Measurements from ENCODE around the gene LRP1B. TPM values are rescaled to one million over a fixed set of nuclear protein-coding genes. Genes with fewer than 3 reads are reported as not detected.

LRP1B gene
- total RNA-seq, 6 experiments from 2014 or later, result 0.06 to 1.7 (median 0.15) TPM; not detected in 1

DNA sequence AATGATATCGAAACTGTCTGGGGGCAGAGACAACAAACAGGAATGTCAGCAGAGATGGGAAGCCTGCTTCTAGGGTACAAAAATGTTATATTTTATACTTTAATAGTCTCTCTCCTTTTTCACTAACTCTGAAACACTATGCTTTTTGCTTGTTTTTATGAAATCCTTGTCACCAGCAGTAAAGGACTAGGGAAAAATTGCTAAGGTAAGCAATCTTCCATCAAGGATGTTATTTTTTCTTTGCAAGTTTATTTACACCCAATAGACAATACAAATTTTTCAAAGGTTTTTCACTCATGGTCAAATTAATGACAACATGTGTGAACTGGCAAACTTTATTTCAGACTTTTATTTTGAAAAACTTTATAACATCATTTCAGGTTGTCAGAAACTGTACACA lies 1884.8 kb downstream of the LRP1B start:
- 50% methylated on average over 1 of the region's 1 CpG for WGBS (ENCODE audit: insufficient coverage, low coverage, low lambda C conversion rate, missing lambda C conversion rate)
- Histone ChIP-seq H3K9me3 (no peaks in the 10 kb centered on the region), H3K4me3 (no peak overlapping the region), H3K36me3 (no peaks in the 10 kb centered on the region), H3K27me3 (no peaks in the 10 kb centered on the region), H3K4me1 (no peaks in the 10 kb centered on the region), H3K27ac (no peak overlapping the region)
- ATAC-seq, result no peak
- intact Hi-C loops (cut with DNase I), result no loop called here
- TF ChIP-seq POLR2A (IDR thresholded peaks at IDR 0.05), result no peak
- TF ChIP-seq CTCF (IDR thresholded peaks at IDR 0.05), result no peak
- DNase-seq, result no peak

DNA sequence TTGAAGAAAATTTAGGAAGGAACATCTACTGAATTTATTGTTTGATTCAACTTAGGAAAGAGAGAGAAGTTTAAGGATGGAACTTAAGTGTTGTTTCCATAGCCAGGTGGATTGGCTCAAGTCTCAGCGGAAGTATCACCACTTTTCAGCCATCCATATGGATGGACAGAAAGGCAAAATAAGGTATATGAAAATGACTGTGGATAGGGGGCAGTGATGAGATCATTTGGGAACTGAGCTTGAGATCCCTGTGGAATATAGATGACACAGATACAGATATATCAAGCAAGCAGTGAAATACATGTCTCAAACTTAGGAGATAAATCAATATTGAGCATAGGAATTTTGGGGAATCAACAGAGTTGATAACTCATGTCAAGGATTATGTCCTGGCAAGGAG lies 1887.9 kb downstream of the LRP1B start:
- intact Hi-C loops (cut with DNase I), result no loop called here
- TF ChIP-seq POLR2A (IDR thresholded peaks at IDR 0.05), result no peak
- TF ChIP-seq CTCF (IDR thresholded peaks at IDR 0.05), result no peak

DNA sequence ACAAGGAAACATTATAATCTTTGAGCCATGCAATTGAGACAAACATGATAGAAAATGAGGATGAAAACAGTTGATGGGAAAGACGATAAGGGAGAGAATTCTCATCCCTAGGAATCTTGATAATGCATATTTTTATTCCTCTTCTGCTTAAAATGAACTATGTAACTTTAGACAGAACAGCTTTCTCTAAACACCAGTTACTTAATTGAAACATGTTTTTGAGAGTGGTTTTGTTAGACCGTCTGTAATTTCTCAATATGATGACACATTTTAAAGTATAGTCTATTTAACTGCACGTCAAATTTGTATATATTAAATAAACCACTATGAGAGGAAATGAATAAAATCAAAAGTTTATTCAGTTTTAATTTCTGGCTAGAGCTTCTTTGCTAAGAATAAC lies 1896.7 kb downstream of the LRP1B start:
- TF ChIP-seq POLR2A (IDR thresholded peaks at IDR 0.05) (no peak), CTCF (IDR thresholded peaks at IDR 0.05) (no peak)
- WGBS (ENCODE audit: insufficient coverage, low coverage, low lambda C conversion rate, missing lambda C conversion rate), result 20% methylated on average over 3 of the region's 3 CpGs
- Histone ChIP-seq H3K4me3 (no peak overlapping the region), H3K4me1 (no peaks in the 10 kb centered on the region), H3K9me3 (no peaks in the 10 kb centered on the region), H3K27ac (no peak overlapping the region), H3K27me3 (no peaks in the 10 kb centered on the region), H3K36me3 (no peaks in the 10 kb centered on the region)
- ATAC-seq (no peak), DNase-seq (no peak)
- intact Hi-C loops (cut with DNase I), result no loop called here

More for the DNA sequence above, 1887.9 kb downstream of the LRP1B start:
- no peaks in the 10 kb centered on the region for H3K36me3 ChIP-seq
- H3K9me3 ChIP-seq, result no peaks in the 10 kb centered on the region
- H3K4me3 ChIP-seq, result no peak overlapping the region
- H3K27me3 ChIP-seq, result no peaks in the 10 kb centered on the region
- WGBS (ENCODE audit: insufficient coverage, low coverage, low lambda C conversion rate, missing lambda C conversion rate), result 62% methylated on average over 1 of the region's 1 CpG
- H3K4me1 ChIP-seq, result no peaks in the 10 kb centered on the region
- ATAC-seq (no peak), DNase-seq (no peak)
- no peak overlapping the region for H3K27ac ChIP-seq

DNA sequence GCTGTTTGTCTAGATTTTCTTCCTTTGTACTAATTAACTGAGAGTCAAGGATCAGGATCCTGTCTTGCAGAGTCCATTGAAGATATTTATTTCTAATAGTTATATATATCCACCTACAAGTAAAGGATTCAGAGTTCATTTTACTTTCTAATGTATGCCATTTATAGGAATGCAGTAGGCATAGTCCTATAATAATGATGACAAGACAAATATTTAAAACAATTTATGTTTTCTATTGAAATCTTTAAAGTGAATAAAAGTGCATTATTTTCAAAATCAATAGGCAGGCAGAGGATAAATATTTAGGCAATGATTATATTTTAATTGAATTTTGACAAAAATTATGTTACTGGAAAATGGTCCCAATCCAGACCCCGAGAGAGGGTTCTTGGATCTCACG lies 1919.9 kb downstream of the LRP1B start:
- H3K27me3 ChIP-seq, result no peaks in the 10 kb centered on the region
- DNase-seq, result no peak
- TF ChIP-seq CTCF (IDR thresholded peaks at IDR 0.05) (no peak), POLR2A (IDR thresholded peaks at IDR 0.05) (no peak)
- intact Hi-C loops (cut with DNase I), result no loop called here
- H3K4me3 ChIP-seq, result no peak overlapping the region
- no peaks in the 10 kb centered on the region for H3K9me3 ChIP-seq
- H3K27ac ChIP-seq, result no peak overlapping the region
- H3K36me3 ChIP-seq, result no peaks in the 10 kb centered on the region
- no peak for ATAC-seq
- H3K4me1 ChIP-seq, result no peaks in the 10 kb centered on the region
- 38% methylated on average over 2 of the region's 2 CpGs for WGBS (ENCODE audit: insufficient coverage, low coverage, low lambda C conversion rate, missing lambda C conversion rate)

DNA sequence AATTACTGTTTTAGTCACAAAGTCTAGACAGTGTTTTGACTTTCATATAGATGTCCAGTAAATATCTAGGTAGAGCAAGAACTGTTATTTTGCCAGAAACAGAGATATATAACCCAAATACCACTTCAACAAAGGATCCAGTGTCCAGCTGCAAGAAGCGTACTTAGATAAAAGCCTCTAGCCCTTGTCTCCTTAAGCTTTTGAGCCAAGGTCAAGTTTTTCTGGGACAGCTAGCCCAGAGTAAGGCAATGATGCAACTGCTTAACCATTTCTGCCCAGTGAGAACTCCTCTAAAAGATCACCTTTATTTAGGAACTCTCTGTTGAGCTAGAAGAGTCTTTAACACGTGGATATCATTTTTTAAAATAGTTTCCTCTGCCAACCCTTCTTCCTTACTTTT lies 1925.7 kb downstream of the LRP1B start:
- TF ChIP-seq CTCF (IDR thresholded peaks at IDR 0.05) (no peak), POLR2A (IDR thresholded peaks at IDR 0.05) (no peak)
- ATAC-seq (no peak), DNase-seq (no peak)
- no peaks in the 10 kb centered on the region for H3K36me3 ChIP-seq
- 38% methylated on average over 2 of the region's 2 CpGs for WGBS (ENCODE audit: insufficient coverage, low coverage, low lambda C conversion rate, missing lambda C conversion rate)
- no peaks in the 10 kb centered on the region for H3K27me3 ChIP-seq
- no peak overlapping the region for H3K27ac ChIP-seq
- no peak overlapping the region for H3K4me3 ChIP-seq
- intact Hi-C loops (cut with DNase I), result no loop called here
- H3K4me1 ChIP-seq, result no peaks in the 10 kb centered on the region
- H3K9me3 ChIP-seq, result no peaks in the 10 kb centered on the region

All from right lobe of liver (tissue), 6 donors.